ENCODE results near the gene COG6.

- TF ChIP-seq CTCF (IDR thresholded peaks at IDR 0.05) (peak; percentile 30 to 46 (median 35)), EP300 (IDR thresholded peaks at IDR 0.05) (no peak), POLR2AphosphoS5 (IDR thresholded peaks at IDR 0.05) (no peak), POLR2A (IDR thresholded peaks at IDR 0.05; ENCODE audit: low read depth) (no peak)
Measured at GRCh38 chr13:39765801-39766463, 110.5 kb downstream of the COG6 start.

Data from esophagus muscularis mucosa (tissue), 4 donors.